GM23338 (cell line): ENCODE data around the gene RAP1GAP2. TPM values are rescaled to one million over a fixed set of nuclear protein-coding genes. Genes with fewer than 3 reads are reported as not detected.

Experiments
- ATAC-seq: fragments of 200-7000 bp; cut with Tn5 transposase; 3 replicates; pipeline ENCODE4 v1.9.1; 2020
- DNase-seq: peaks from one replicate; pipeline ENCODE4 v3.0.0-alpha.2; 2015; ENCODE audit warnings: low spot score
- H2AFZ ChIP-seq: fragments of 200-600 bp; sonication (generic); 2 replicates; pipeline ENCODE4 v1.8.0; 2016; ENCODE audit warnings: antibody characterized with exemption, mild to moderate bottlenecking, moderate library complexity
- H3F3A ChIP-seq: fragments of 200-600 bp; sonication (generic); replicated peaks from 2 replicates; pipeline ENCODE4 v1.8.0; 2017; ENCODE audit warnings: antibody characterized with exemption, mixed run types, low read depth
- H3K27ac ChIP-seq: fragments of 200-600 bp; sonication (generic); 2 replicates; pipeline ENCODE4 v1.6.1; 2016; ENCODE audit warnings: low read depth
- H3K27me3 ChIP-seq: fragments of 200-600 bp; sonication (generic); 2 replicates; pipeline ENCODE4 v1.8.0; 2016; ENCODE audit warnings: mild to moderate bottlenecking, mixed run types, moderate library complexity; ENCODE audit not compliant: insufficient read depth
- H3K36me3 ChIP-seq: fragments of 200-600 bp; sonication (generic); 2 replicates; pipeline ENCODE4 v1.8.0; 2016; ENCODE audit warnings: mild to moderate bottlenecking; ENCODE audit not compliant: insufficient read depth
- H3K4me1 ChIP-seq: fragments of 200-600 bp; sonication (generic); 2 replicates; pipeline ENCODE4 v1.8.0; 2016; ENCODE audit warnings: mild to moderate bottlenecking, moderate library complexity; ENCODE audit not compliant: insufficient read depth
- H3K4me2 ChIP-seq: fragments of 200-600 bp; sonication (generic); 2 replicates; pipeline ENCODE4 v1.7.1; 2017; ENCODE audit warnings: mixed run types
- H3K4me3 ChIP-seq: fragments of 200-600 bp; sonication (generic); 2 replicates; pipeline ENCODE4 v1.6.1; 2016; ENCODE audit warnings: mixed run types
- H3K79me2 ChIP-seq: fragments of 200-600 bp; sonication (generic); replicated peaks from 2 replicates; pipeline ENCODE4 v1.8.0; 2017; ENCODE audit warnings: mild to moderate bottlenecking; ENCODE audit not compliant: insufficient read depth
- H3K9me2 ChIP-seq: fragments of 200-600 bp; sonication (generic); 2 replicates; pipeline ENCODE4 v1.8.0; 2017; ENCODE audit not compliant: insufficient read depth
- H4K20me1 ChIP-seq: fragments of 200-600 bp; sonication (generic); replicated peaks from 2 replicates; pipeline ENCODE4 v1.8.0; 2017; ENCODE audit warnings: mild to moderate bottlenecking; ENCODE audit not compliant: insufficient read depth
- H3K27ac Mint-ChIP-seq: 2 replicates; pipeline ENCODE4 v1.8.0; 2020; ENCODE audit warnings: inconsistent platforms, mild to moderate bottlenecking, moderate library complexity, mixed read lengths
- H3K27me3 Mint-ChIP-seq: 3 replicates; pipeline ENCODE4 v1.8.0; 2022; ENCODE audit warnings: low read depth, mild to moderate bottlenecking, moderate library complexity, mixed read lengths, inconsistent platforms; ENCODE audit not compliant: insufficient read depth, poor library complexity
- H3K36me3 Mint-ChIP-seq: 3 replicates; pipeline ENCODE4 v1.8.0; 2021; ENCODE audit warnings: low read depth, mild to moderate bottlenecking, inconsistent platforms, moderate library complexity, mixed read lengths
- H3K4me1 Mint-ChIP-seq: 3 replicates; pipeline ENCODE4 v1.8.0; 2020; ENCODE audit warnings: mild to moderate bottlenecking, inconsistent platforms, mixed read lengths
- H3K4me3 Mint-ChIP-seq: 3 replicates; pipeline ENCODE4 v1.8.0; 2021; ENCODE audit warnings: moderate library complexity, mild to moderate bottlenecking, inconsistent platforms, mixed read lengths
- H3K9me3 Mint-ChIP-seq: 3 replicates; pipeline ENCODE4 v1.8.0; 2020; ENCODE audit warnings: moderate library complexity, mild to moderate bottlenecking, inconsistent platforms, mixed read lengths
- CREB1 ChIP-seq: fragments of 250-450 bp; sonication (Bioruptor Pico); IDR thresholded peaks from 2 replicates; pipeline ENCODE4 v1.5.0; 2020; ENCODE audit warnings: low read depth, mild to moderate bottlenecking, moderate library complexity
- EZH2phosphoT487 ChIP-seq: fragments of 200-600 bp; sonication (generic); IDR thresholded peaks from one replicate; pipeline ENCODE4 v1.8.1; 2018; ENCODE audit warnings: antibody characterized with exemption; ENCODE audit not compliant: unreplicated experiment
- JUNB ChIP-seq: IDR thresholded peaks from one replicate; pipeline ENCODE4 v1.6.1; 2016; ENCODE audit warnings: antibody characterized with exemption; ENCODE audit not compliant: unreplicated experiment
- NANOG ChIP-seq: IDR thresholded peaks from 2 replicates; pipeline ENCODE4 v1.6.1; 2016; ENCODE audit warnings: antibody characterized with exemption, borderline replicate concordance
- POLR2AphosphoS5 ChIP-seq: IDR thresholded peaks from 2 replicates; pipeline ENCODE4 v1.6.1; 2016; ENCODE audit warnings: antibody characterized with exemption, low read depth
- REST ChIP-seq: IDR thresholded peaks from one replicate; pipeline ENCODE4 v1.6.1; 2018; ENCODE audit warnings: antibody characterized with exemption; ENCODE audit not compliant: unreplicated experiment
- STAT1 ChIP-seq: IDR thresholded peaks from one replicate; pipeline ENCODE4 v1.6.1; 2016; ENCODE audit warnings: antibody characterized with exemption; ENCODE audit not compliant: unreplicated experiment
- ZNF114 ChIP-seq: fragments of 250-450 bp; sonication (Bioruptor Pico); IDR thresholded peaks from 2 replicates; pipeline ENCODE4 v1.5.0; 2020; ENCODE audit warnings: mild to moderate bottlenecking, moderate library complexity
- ZNF331 ChIP-seq: fragments of 250-450 bp; sonication (Bioruptor Pico); IDR thresholded peaks from 2 replicates; pipeline ENCODE4 v1.5.0; 2020; ENCODE audit warnings: low read depth, mild to moderate bottlenecking, moderate library complexity
- ZNF462 ChIP-seq: fragments of 250-450 bp; sonication (Bioruptor Pico); IDR thresholded peaks from 2 replicates; pipeline ENCODE4 v1.5.0; 2020; ENCODE audit warnings: mild to moderate bottlenecking, moderate library complexity
- polyA plus RNA-seq: library from polyadenylated mRNA; unstranded; fragments of >200 nt; fragmentation: Nextera tagmentation; extraction: Ambion mirVana; gene quantifications from 2 replicates; pipeline ENCODE4 v1.2.1, GENCODE V29; 2016
- total RNA-seq: library from RNA; depleted of rRNA; stranded (reverse); fragments of >200 nt; shearing (Covaris generic); gene quantifications from 2 replicates; pipeline ENCODE4 v1.2.3, GENCODE V29; 2014

RAP1GAP2 gene
- total and polyA plus RNA-seq, 2 experiments from 2014 or later: 17.8 to 46.1 TPM

- peaks cover under 1% of the 10 kb centered on the region; the same call in 1 of the 2 replicates for H3K79me2 ChIP-seq
- H3K4me2 ChIP-seq: no peak overlapping the region
- DNase-seq: no peak
- H3K27ac ChIP-seq: no peak overlapping the region
- no peaks in the 10 kb centered on the region for H3F3A ChIP-seq
- no peak overlapping the region for H2AFZ ChIP-seq
- H3K4me3 ChIP-seq: no peak overlapping the region
- Mint-ChIP-seq H3K36me3 (peaks cover 22% of the 10 kb centered on the region), H3K4me3 (no peak overlapping the region), H3K27me3 (peaks cover 9% of the 10 kb centered on the region), H3K9me3 (no peaks in the 10 kb centered on the region), H3K4me1 (peaks cover 21% of the 10 kb centered on the region), H3K27ac (no peak overlapping the region)
- no peaks in the 10 kb centered on the region for H3K4me1 ChIP-seq
- peaks cover 4% of the 10 kb centered on the region; the same call in 1 of the 2 replicates for H4K20me1 ChIP-seq
- no peak for TF ChIP-seq ZNF331 (CRISPR knock-in tag)
- H3K27me3 ChIP-seq: no peaks in the 10 kb centered on the region
- peaks cover 8% of the 10 kb centered on the region; the same call in 1 of the 2 replicates for H3K36me3 ChIP-seq
- H3K9me2 ChIP-seq: no peaks in the 10 kb centered on the region
- no peak; the same call in 2 of the 3 replicates for ATAC-seq
Measured at GRCh38 chr17:2964831-2965230, 168.6 kb downstream of the RAP1GAP2 start.

- Histone ChIP-seq H2AFZ (no peak overlapping the region), H3K36me3 (peaks cover 8% of the 10 kb centered on the region; the same call in 1 of the 2 replicates), H3K79me2 (no peaks in the 10 kb centered on the region), H3K4me3 (no peak overlapping the region), H4K20me1 (peaks cover 4% of the 10 kb centered on the region; the same call in 1 of the 2 replicates), H3F3A (no peaks in the 10 kb centered on the region), H3K9me2 (no peaks in the 10 kb centered on the region), H3K27me3 (no peaks in the 10 kb centered on the region), H3K27ac (no peak overlapping the region; the same call in 1 of the 2 replicates), H3K4me2 (no peak overlapping the region), H3K4me1 (no peaks in the 10 kb centered on the region)
- H3K9me3 Mint-ChIP-seq: no peaks in the 10 kb centered on the region
- peaks cover 22% of the 10 kb centered on the region for H3K36me3 Mint-ChIP-seq
- peaks cover 5% of the 10 kb centered on the region for H3K27me3 Mint-ChIP-seq
- H3K4me3 Mint-ChIP-seq: no peak overlapping the region; the same call in 2 of the 3 replicates
- H3K27ac Mint-ChIP-seq: no peak overlapping the region; the same call in 1 of the 2 replicates
- peaks cover 21% of the 10 kb centered on the region for H3K4me1 Mint-ChIP-seq
- DNase-seq (no peak), ATAC-seq (no peak)
- no peak for TF ChIP-seq NANOG
- TF ChIP-seq EZH2phosphoT487: no peak
- TF ChIP-seq ZNF114 (CRISPR knock-in tag): no peak
- no peak for TF ChIP-seq REST
- TF ChIP-seq ZNF331 (CRISPR knock-in tag): no peak
- TF ChIP-seq STAT1: no peak
- TF ChIP-seq CREB1: no peak
- TF ChIP-seq POLR2AphosphoS5: no peak
- TF ChIP-seq JUNB: no peak
- no peak for TF ChIP-seq ZNF462 (CRISPR knock-in tag)
Measured at GRCh38 chr17:2965621-2966595, 169.7 kb downstream of the RAP1GAP2 start.
